ENCODE results near the gene RNF43.

DNA sequence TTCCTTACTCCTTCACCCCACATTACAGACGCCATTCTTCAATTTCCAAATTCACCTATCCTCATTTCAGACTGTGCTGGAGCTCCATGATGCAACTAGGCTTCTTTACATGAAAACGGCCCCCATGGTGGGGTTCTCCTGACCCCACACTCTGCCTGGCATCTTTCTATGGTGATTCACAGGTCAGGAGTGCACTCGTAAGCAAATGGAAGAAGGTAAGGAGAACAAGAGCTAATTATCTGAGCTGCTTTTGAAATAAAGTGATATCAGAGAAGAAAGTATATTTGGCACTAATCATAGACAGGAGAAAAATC is 37.9 kb downstream of the RNF43 start:
- TF ChIP-seq POLR2AphosphoS5 (IDR thresholded peaks at IDR 0.05) (no peak), CTCF (IDR thresholded peaks at IDR 0.05) (no peak)
